Testis (tissue), 2 donors: Measurements from ENCODE around the gene H6PD.

Experiments
- POLR2A ChIP-seq: fragments of 450-650 bp; IDR thresholded peaks from one replicate; pipeline ENCODE4 v1.6.1; 2017; ENCODE audit warnings: antibody characterized with exemption, mild to moderate bottlenecking, moderate library complexity
- TF ChIP-seq, protein P1 (sequence below), 3 experiments: fragments of 450-650 bp in 2 of 3; fragments of 200-600 bp in 1 of 3; sonication (generic) in 1 of 3; IDR thresholded peaks; one replicate each; pipeline ENCODE4 v1.5.1; 2016 to 2019; ENCODE audit warnings: antibody characterized with exemption in 3 of 3, mild to moderate bottlenecking in 2 of 3, moderate library complexity in 1 of 3

DNA sequence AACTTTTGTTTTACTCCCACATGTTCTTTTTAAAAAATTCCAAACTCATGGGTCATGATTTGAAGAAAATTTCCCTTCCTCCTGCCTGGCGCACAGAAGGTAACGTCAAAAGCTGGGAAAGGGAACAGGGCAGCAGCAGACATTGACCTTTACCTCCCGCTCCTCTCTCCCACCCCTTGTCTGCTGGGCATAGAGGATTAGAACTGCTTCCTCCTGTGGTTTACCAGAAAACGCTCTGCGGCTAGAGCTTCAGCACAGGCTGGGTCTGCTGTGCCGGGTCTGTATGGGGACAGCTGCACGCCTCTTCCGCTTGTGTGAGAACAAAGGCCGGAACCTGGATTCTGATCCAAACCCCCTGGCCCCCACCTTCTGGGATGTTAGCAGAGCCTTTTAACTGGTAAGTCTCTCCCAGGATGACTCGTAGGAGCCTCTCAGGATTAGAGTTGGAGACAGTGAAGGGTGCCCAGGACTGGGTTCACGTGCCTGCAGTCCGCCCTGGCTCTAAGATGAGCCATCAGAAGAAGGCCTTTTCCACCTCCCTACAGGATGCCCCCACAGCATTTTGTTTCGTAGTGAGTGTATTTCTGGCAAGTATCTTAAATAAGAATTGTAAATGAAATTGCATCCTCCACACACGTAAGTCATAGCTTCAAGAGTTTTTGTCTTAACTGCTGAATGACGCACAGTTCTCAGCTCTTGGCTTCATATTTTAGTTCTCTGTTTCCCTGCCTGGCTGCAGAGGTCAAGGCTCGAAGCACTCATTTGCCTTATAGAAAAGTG, 5.2 kb downstream of the H6PD start:
- TF ChIP-seq, protein P1, sequence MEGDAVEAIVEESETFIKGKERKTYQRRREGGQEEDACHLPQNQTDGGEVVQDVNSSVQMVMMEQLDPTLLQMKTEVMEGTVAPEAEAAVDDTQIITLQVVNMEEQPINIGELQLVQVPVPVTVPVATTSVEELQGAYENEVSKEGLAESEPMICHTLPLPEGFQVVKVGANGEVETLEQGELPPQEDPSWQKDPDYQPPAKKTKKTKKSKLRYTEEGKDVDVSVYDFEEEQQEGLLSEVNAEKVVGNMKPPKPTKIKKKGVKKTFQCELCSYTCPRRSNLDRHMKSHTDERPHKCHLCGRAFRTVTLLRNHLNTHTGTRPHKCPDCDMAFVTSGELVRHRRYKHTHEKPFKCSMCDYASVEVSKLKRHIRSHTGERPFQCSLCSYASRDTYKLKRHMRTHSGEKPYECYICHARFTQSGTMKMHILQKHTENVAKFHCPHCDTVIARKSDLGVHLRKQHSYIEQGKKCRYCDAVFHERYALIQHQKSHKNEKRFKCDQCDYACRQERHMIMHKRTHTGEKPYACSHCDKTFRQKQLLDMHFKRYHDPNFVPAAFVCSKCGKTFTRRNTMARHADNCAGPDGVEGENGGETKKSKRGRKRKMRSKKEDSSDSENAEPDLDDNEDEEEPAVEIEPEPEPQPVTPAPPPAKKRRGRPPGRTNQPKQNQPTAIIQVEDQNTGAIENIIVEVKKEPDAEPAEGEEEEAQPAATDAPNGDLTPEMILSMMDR (IDR thresholded peaks at IDR 0.05): no peak
- TF ChIP-seq POLR2A: no peak
